CD4-positive, alpha-beta T cell (primary cell): ENCODE results near the gene TMPRSS9. TPM values are rescaled to one million over a fixed set of nuclear protein-coding genes. Genes with fewer than 3 reads are reported as not detected.

Experiments
- ATAC-seq: fragments of 200-7000 bp; cut with Tn5 transposase; one replicate; pipeline ENCODE4 v1.10.0; 2022; ENCODE audit warnings: mild to moderate bottlenecking; ENCODE audit not compliant: poor library complexity
- CTCF ChIA-PET: fragments of 350-600 bp; sonication (Branson Sonifier 250); formaldehyde crosslinking; loops from one replicate; lab custom pipeline; 2021; ENCODE audit warnings: antibody characterized with exemption, inconsistent platforms; lab: Charles Lee
- POLR2A ChIA-PET: fragments of 350-600 bp; sonication (Branson Sonifier 250); formaldehyde crosslinking; loops from one replicate; lab custom pipeline; 2021; ENCODE audit warnings: antibody characterized with exemption, inconsistent platforms; lab: Charles Lee
- DNase-seq, 14 experiments: peaks; one replicate each; pipeline ENCODE4 v3.0.0-alpha.2; 2013 to 2020; ENCODE audit warnings: mixed read lengths in 2 of 14
- H3K27ac ChIP-seq, 2 donors: one replicate each; pipeline versions ENCODE4 v1.5.1 to v1.7.0; 2013; ENCODE audit warnings: low read length in 2 of 2, low read depth in 1 of 2, mild to moderate bottlenecking in 1 of 2
- H3K27me3 ChIP-seq, 2 experiments: 1 replicate in 1 of 2; 2 replicates in 1 of 2; pipeline versions ENCODE4 v1.6.1 to v1.7.0; 2013; ENCODE audit warnings: low read length in 2 of 2, control low read depth in 1 of 2, mild to moderate bottlenecking in 1 of 2, moderate library complexity in 1 of 2; ENCODE audit not compliant: insufficient read depth in 2 of 2, control insufficient read depth in 1 of 2
- H3K36me3 ChIP-seq: one replicate; pipeline ENCODE4 v1.6.1; 2013; ENCODE audit warnings: low read length, control low read depth; ENCODE audit not compliant: insufficient read depth
- H3K4me1 ChIP-seq: one replicate; pipeline ENCODE4 v1.6.1; 2013; ENCODE audit warnings: low read length, control low read depth; ENCODE audit not compliant: insufficient read depth
- H3K4me3 ChIP-seq: one replicate; pipeline ENCODE4 v1.5.1; 2013; ENCODE audit warnings: mild to moderate bottlenecking, low read length, moderate library complexity
- H3K9me3 ChIP-seq, 2 experiments: 1 replicate in 1 of 2; 2 replicates in 1 of 2; pipeline versions ENCODE4 v1.6.1 to v1.7.0; 2013; ENCODE audit warnings: low read length in 2 of 2, mild to moderate bottlenecking in 2 of 2, control low read depth in 1 of 2, moderate library complexity in 1 of 2; ENCODE audit not compliant: control insufficient read depth in 1 of 2, insufficient read depth in 1 of 2
- H3K27ac Mint-ChIP-seq: one replicate; pipeline ENCODE4 v1.8.0; 2020; ENCODE audit warnings: mixed read lengths
- H3K27me3 Mint-ChIP-seq: one replicate; pipeline ENCODE4 v1.8.0; 2021; ENCODE audit warnings: mixed read lengths
- H3K36me3 Mint-ChIP-seq: one replicate; pipeline ENCODE4 v1.8.0; 2021; ENCODE audit warnings: low read depth, mixed read lengths
- H3K4me1 Mint-ChIP-seq: one replicate; pipeline ENCODE4 v1.8.0; 2021; ENCODE audit warnings: low read depth, mixed read lengths
- H3K4me3 Mint-ChIP-seq: one replicate; pipeline ENCODE4 v1.8.0; 2020; ENCODE audit warnings: mild to moderate bottlenecking, mixed read lengths
- H3K9me3 Mint-ChIP-seq: one replicate; pipeline ENCODE4 v1.8.0; 2020; ENCODE audit warnings: mixed read lengths
- CTCF ChIP-seq: fragments of 200-600 bp; IDR thresholded peaks from one replicate; pipeline ENCODE4 v1.8.0; 2022; ENCODE audit warnings: antibody characterized with exemption, mild to moderate bottlenecking
- intact Hi-C, 2 experiments: fragments of 100-400 bp; cut with DNase I in 1 of 2; cut with micrococcal nuclease in 1 of 2; formaldehyde crosslinking; loops; one replicate each; pipeline versions ENCODE4 v1.15.1 to v1.9.0; 2023 to 2025; cut with DNase I, micrococcal nuclease
- total RNA-seq, 174 experiments: library from RNA in 2 of 174; stranded (reverse) in 2 of 174; gene quantifications; one replicate each; pipeline ENCODE4 v1.2.3 and lab custom pipeline; 2021 to 2026

The TMPRSS9 gene
- total RNA-seq, 2 experiments from 2014 or later, result not detected

GRCh38 chr19:2398735-2399305 lies 38.8 kb downstream of the TMPRSS9 start:
- Histone ChIP-seq H3K36me3 (no peaks in the 10 kb centered on the region), H3K27me3 (no peaks in the 10 kb centered on the region), H3K4me1 (peaks cover 7% of the 10 kb centered on the region), H3K4me3 (no peak overlapping the region), H3K9me3 (no peaks in the 10 kb centered on the region), H3K27ac (no peak overlapping the region)
- no peak for TF ChIP-seq CTCF
- H3K9me3 Mint-ChIP-seq, result no peaks in the 10 kb centered on the region
- ATAC-seq (no peak), DNase-seq (no peak)
- H3K27ac Mint-ChIP-seq, result no peak overlapping the region
- ChIA-PET CTCF (no interaction called here), POLR2A (no interaction called here)
- no peak overlapping the region for H3K4me3 Mint-ChIP-seq
- intact Hi-C loops, result no loop called here
- H3K4me1 Mint-ChIP-seq, result no peaks in the 10 kb centered on the region
- no peaks in the 10 kb centered on the region for H3K27me3 Mint-ChIP-seq
- H3K36me3 Mint-ChIP-seq, result no peaks in the 10 kb centered on the region

- Mint-ChIP-seq H3K27ac (no peak overlapping the region), H3K27me3 (no peaks in the 10 kb centered on the region), H3K9me3 (no peaks in the 10 kb centered on the region), H3K4me3 (no peak overlapping the region), H3K36me3 (no peaks in the 10 kb centered on the region), H3K4me1 (no peaks in the 10 kb centered on the region)
- TF ChIP-seq CTCF, result no peak
- Histone ChIP-seq H3K27ac (no peak overlapping the region), H3K4me1 (peaks cover 3% of the 10 kb centered on the region), H3K27me3 (no peaks in the 10 kb centered on the region), H3K4me3 (no peak overlapping the region), H3K9me3 (no peaks in the 10 kb centered on the region), H3K36me3 (no peaks in the 10 kb centered on the region)
- intact Hi-C loops, result no loop called here
- CTCF ChIA-PET, result no interaction called here
- DNase-seq (no peak), ATAC-seq (no peak)
- POLR2A ChIA-PET, result no interaction called here
These were observed 39.5 kb downstream of the TMPRSS9 start for GRCh38 chr19:2399582-2399981.

- Histone ChIP-seq H3K9me3 (peaks cover 0 to 11% of the 10 kb centered on the region in 2 experiments), H3K27ac (no peak overlapping the region), H3K4me3 (no peak overlapping the region), H3K4me1 (no peaks in the 10 kb centered on the region), H3K36me3 (no peaks in the 10 kb centered on the region), H3K27me3 (peaks cover 0 to 2% of the 10 kb centered on the region in 2 experiments)
- Mint-ChIP-seq H3K4me1 (no peaks in the 10 kb centered on the region), H3K36me3 (no peaks in the 10 kb centered on the region), H3K4me3 (no peak overlapping the region), H3K27me3 (peaks cover 5% of the 10 kb centered on the region), H3K9me3 (no peaks in the 10 kb centered on the region), H3K27ac (no peak overlapping the region)
- ChIA-PET POLR2A (no interaction called here), CTCF (no interaction called here)
- intact Hi-C loops, result no loop called here
- ATAC-seq, result no peak
- no peak for DNase-seq
- no peak for TF ChIP-seq CTCF
These were observed 48.2 kb downstream of the TMPRSS9 start for GRCh38 chr19:2408247-2408646.
